HG02870 (cell line): ENCODE measurements around the gene MXD1.

Experiments used
- ATAC-seq: cut with Tn5 transposase; IDR thresholded peaks from one replicate; pipeline ENCODE4 v1.9.1; 2021; ENCODE audit warnings: mild to moderate bottlenecking, moderate library complexity; ENCODE audit not compliant: unreplicated experiment

MXD1 gene

GRCh38 chr2:69975853-69976462, 61.0 kb downstream of the MXD1 start:
- ATAC-seq = no peak

GRCh38 chr2:69977186-69977585, 62.3 kb downstream of the MXD1 start:
- ATAC-seq = no peak

- ATAC-seq = no peak
Observed at GRCh38 chr2:69977906-69978482, 63.1 kb downstream of the MXD1 start.

- ATAC-seq = no peak
Observed at GRCh38 chr2:69979902-69980807, 65.2 kb downstream of the MXD1 start.

GRCh38 chr2:69983392-69983966, 68.6 kb downstream of the MXD1 start:
- no peak for ATAC-seq

- no peak for ATAC-seq
Observed at GRCh38 chr2:69985216-69985615, 70.3 kb downstream of the MXD1 start.

- no peak for ATAC-seq
Observed at GRCh38 chr2:69985688-69986087, 70.8 kb downstream of the MXD1 start.

GRCh38 chr2:69986691-69987090, 71.8 kb downstream of the MXD1 start:
- no peak for ATAC-seq

- no peak for ATAC-seq
Observed at GRCh38 chr2:69988086-69988635, 73.3 kb downstream of the MXD1 start.

GRCh38 chr2:69989009-69989408, 74.1 kb downstream of the MXD1 start:
- ATAC-seq = no peak

GRCh38 chr2:69989441-69990105, 74.7 kb downstream of the MXD1 start:
- ATAC-seq = no peak
